Testis (tissue), 2 donors: Measurements from ENCODE around the gene SLC22A4.

Source experiments
- CTCF ChIP-seq, 3 experiments: fragments of 450-650 bp in 2 of 3; fragments of 200-600 bp in 1 of 3; sonication (generic) in 1 of 3; IDR thresholded peaks; one replicate each; pipeline ENCODE4 v1.5.1; 2016 to 2019; ENCODE audit warnings: antibody characterized with exemption in 3 of 3, mild to moderate bottlenecking in 2 of 3, moderate library complexity in 1 of 3
- POLR2A ChIP-seq: fragments of 450-650 bp; IDR thresholded peaks from one replicate; pipeline ENCODE4 v1.6.1; 2017; ENCODE audit warnings: antibody characterized with exemption, mild to moderate bottlenecking, moderate library complexity

GRCh38 chr5:132303589-132303988, 9.4 kb downstream of the SLC22A4 start:
- TF ChIP-seq CTCF (IDR thresholded peaks at IDR 0.05) = no peak
- TF ChIP-seq POLR2A = no peak
